ENCODE measurements around the gene AKAP13.

DNA sequence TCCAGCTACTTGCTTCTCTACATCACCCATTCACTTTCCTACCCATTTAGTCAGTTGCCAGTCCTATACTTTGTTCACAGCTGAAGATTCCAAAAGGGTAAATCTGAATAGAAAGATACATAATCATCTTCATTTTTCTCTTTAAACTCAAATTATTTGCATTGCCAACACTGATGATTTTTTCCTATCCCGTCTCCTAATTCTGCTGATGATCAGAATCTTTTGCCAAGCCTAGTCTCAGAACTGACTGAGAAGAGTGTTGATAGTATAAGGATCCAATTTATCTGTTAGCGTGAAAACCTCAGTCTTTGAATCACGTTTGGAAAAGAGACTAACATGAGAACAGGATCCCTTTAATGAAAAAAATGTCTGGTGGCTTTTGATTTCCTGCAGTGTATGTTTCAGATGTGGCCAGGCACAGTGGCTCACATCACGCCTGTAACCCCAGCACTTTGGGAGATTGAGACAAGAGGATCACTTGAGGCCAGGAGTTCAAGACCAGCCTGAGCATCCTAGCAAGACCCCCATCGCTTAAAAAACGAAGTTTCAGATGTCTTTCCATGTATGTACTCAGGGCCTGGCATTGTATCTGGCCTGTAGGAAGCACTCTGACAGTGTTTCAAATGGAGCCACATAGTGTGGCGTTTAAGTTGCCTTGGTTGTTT lies 244.9 kb downstream of the AKAP13 start:
- no peak for TF ChIP-seq POLR2A (IDR thresholded peaks at IDR 0.05)
- TF ChIP-seq, protein P1, sequence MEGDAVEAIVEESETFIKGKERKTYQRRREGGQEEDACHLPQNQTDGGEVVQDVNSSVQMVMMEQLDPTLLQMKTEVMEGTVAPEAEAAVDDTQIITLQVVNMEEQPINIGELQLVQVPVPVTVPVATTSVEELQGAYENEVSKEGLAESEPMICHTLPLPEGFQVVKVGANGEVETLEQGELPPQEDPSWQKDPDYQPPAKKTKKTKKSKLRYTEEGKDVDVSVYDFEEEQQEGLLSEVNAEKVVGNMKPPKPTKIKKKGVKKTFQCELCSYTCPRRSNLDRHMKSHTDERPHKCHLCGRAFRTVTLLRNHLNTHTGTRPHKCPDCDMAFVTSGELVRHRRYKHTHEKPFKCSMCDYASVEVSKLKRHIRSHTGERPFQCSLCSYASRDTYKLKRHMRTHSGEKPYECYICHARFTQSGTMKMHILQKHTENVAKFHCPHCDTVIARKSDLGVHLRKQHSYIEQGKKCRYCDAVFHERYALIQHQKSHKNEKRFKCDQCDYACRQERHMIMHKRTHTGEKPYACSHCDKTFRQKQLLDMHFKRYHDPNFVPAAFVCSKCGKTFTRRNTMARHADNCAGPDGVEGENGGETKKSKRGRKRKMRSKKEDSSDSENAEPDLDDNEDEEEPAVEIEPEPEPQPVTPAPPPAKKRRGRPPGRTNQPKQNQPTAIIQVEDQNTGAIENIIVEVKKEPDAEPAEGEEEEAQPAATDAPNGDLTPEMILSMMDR (IDR thresholded peaks at IDR 0.05) = no peak
